GM18498 (cell line): Measurements from ENCODE around the gene CPSF3.
A peak's percentile ranks its signal among the peaks of the same experiment; 100 is the strongest.

ENCODE experiments used
- ATAC-seq: cut with Tn5 transposase; IDR thresholded peaks from one replicate; pipeline ENCODE4 v1.9.1; 2021; ENCODE audit warnings: mild to moderate bottlenecking, moderate library complexity; ENCODE audit not compliant: unreplicated experiment

CPSF3 gene

GRCh38 chr2:9416962-9417316 is 6.5 kb upstream of the CPSF3 start:
- no peak for ATAC-seq

GRCh38 chr2:9417725-9418124 is 5.7 kb upstream of the CPSF3 start:
- no peak for ATAC-seq

- no peak for ATAC-seq
Measured at GRCh38 chr2:9418746-9419145, 4.7 kb upstream of the CPSF3 start.

- no peak for ATAC-seq
Measured at GRCh38 chr2:9419541-9419940, 3.9 kb upstream of the CPSF3 start.

GRCh38 chr2:9420495-9420894 is 3.0 kb upstream of the CPSF3 start:
- ATAC-seq = no peak

- ATAC-seq = peak; percentile 36
Measured at GRCh38 chr2:9422321-9423099, 944 bp upstream of the CPSF3 start.

- ATAC-seq = peak; percentile 13
Measured at GRCh38 chr2:9423922-9424272, 443 bp downstream of the CPSF3 start.

GRCh38 chr2:9424447-9425164 is 1.2 kb downstream of the CPSF3 start:
- no peak for ATAC-seq

GRCh38 chr2:9428965-9429577 is 5.6 kb downstream of the CPSF3 start:
- no peak for ATAC-seq

GRCh38 chr2:9430316-9431293 is 7.2 kb downstream of the CPSF3 start:
- no peak for ATAC-seq

- ATAC-seq = no peak
Measured at GRCh38 chr2:9434489-9434888, 11.0 kb downstream of the CPSF3 start.

- ATAC-seq = no peak
Measured at GRCh38 chr2:9439536-9439935, 16.1 kb downstream of the CPSF3 start.

- no peak for ATAC-seq
Measured at GRCh38 chr2:9440058-9440727, 16.7 kb downstream of the CPSF3 start.

- ATAC-seq = no peak
Measured at GRCh38 chr2:9441556-9441955, 18.1 kb downstream of the CPSF3 start.

- no peak for ATAC-seq
Measured at GRCh38 chr2:9443526-9443925, 20.1 kb downstream of the CPSF3 start.

- ATAC-seq = no peak
Measured at GRCh38 chr2:9445089-9445488, 21.6 kb downstream of the CPSF3 start.

- ATAC-seq = no peak
Measured at GRCh38 chr2:9451231-9451630, 27.8 kb downstream of the CPSF3 start.

- no peak for ATAC-seq
Measured at GRCh38 chr2:9460441-9461017, 37.1 kb downstream of the CPSF3 start.

GRCh38 chr2:9461079-9461478 is 37.6 kb downstream of the CPSF3 start:
- no peak for ATAC-seq

- no peak for ATAC-seq
Measured at GRCh38 chr2:9462313-9462712, 38.9 kb downstream of the CPSF3 start.
